Nephron (organoid): Measurements from ENCODE around the gene PGBD5.

ENCODE experiments used
- H3K27ac Mint-ChIP-seq, 3 experiments: 2 replicates each; pipeline ENCODE4 v1.8.0; 2020; ENCODE audit warnings: mixed read lengths in 3 of 3, mild to moderate bottlenecking in 2 of 3, moderate library complexity in 1 of 3
- H3K27me3 Mint-ChIP-seq: 2 replicates; pipeline ENCODE4 v1.8.0; 2021; ENCODE audit warnings: low read depth, mild to moderate bottlenecking, moderate library complexity, mixed read lengths
- H3K36me3 Mint-ChIP-seq: 2 replicates; pipeline ENCODE4 v1.8.0; 2020; ENCODE audit warnings: low read depth, mixed read lengths
- H3K4me1 Mint-ChIP-seq: 2 replicates; pipeline ENCODE4 v1.8.0; 2020; ENCODE audit warnings: mixed read lengths
- H3K4me3 Mint-ChIP-seq, 3 experiments: 2 replicates each; pipeline ENCODE4 v1.8.0; 2020; ENCODE audit warnings: mild to moderate bottlenecking in 3 of 3, mixed read lengths in 3 of 3, moderate library complexity in 2 of 3
- H3K9me3 Mint-ChIP-seq: 2 replicates; pipeline ENCODE4 v1.8.0; 2020; ENCODE audit warnings: mixed read lengths
- TF ChIP-seq, protein P1 (sequence below), 3 experiments: fragments of 200-600 bp; sonication (generic); IDR thresholded peaks; one replicate each; pipeline ENCODE4 v1.5.0; 2021; ENCODE audit warnings: antibody characterized with exemption in 3 of 3; ENCODE audit not compliant: unreplicated experiment in 3 of 3

Gene PGBD5

DNA sequence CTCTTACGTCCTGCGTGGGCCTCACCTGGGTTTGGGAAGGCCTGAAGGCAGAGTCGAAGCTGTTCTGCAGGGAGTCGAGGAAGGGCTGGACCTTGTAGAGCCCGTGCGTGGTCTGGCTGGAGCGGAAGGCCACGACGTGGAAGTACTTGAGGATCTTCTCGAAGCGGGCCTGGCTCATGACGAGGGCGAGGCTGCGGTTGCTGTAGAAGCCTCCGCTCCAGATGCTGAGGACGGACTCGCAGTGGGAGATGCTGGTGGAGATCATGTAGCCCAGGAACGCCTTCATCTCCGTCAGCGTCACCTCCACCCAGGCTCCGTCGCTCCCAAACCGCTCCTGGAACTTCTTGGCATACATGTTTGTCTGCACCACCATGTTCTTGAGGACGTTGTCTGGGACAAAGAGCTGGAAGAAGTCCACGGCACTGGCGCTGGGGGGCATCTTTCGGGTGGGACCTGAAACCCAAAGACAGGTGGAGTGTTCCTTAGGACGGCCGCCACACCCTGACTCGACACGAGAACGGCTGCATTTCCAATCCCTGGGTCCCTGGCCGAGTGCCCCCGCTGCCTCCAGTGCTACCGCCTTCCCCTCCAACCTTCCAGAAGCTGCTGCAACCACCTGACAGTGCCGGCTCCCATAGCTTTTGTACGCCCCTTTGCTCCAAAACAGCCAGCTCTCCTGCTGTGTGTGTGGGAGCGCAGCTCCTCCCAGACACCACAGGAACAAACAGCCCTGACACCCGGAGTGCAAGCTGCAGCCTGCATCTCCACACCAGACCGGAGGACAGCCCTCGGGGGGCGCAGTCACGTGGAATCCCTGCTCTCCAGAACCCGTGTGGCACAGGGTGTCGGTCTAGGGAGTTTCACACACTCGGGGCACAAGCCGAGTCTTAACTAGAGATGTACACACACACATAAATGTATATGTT, 69.0 kb downstream of the PGBD5 start:
- H3K27me3 Mint-ChIP-seq: peaks cover 14% of the 10 kb centered on the region
- TF ChIP-seq, protein P1, sequence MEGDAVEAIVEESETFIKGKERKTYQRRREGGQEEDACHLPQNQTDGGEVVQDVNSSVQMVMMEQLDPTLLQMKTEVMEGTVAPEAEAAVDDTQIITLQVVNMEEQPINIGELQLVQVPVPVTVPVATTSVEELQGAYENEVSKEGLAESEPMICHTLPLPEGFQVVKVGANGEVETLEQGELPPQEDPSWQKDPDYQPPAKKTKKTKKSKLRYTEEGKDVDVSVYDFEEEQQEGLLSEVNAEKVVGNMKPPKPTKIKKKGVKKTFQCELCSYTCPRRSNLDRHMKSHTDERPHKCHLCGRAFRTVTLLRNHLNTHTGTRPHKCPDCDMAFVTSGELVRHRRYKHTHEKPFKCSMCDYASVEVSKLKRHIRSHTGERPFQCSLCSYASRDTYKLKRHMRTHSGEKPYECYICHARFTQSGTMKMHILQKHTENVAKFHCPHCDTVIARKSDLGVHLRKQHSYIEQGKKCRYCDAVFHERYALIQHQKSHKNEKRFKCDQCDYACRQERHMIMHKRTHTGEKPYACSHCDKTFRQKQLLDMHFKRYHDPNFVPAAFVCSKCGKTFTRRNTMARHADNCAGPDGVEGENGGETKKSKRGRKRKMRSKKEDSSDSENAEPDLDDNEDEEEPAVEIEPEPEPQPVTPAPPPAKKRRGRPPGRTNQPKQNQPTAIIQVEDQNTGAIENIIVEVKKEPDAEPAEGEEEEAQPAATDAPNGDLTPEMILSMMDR (IDR thresholded peaks at IDR 0.05; ENCODE audit: unreplicated experiment in 3 of 3): no peak
- H3K4me1 Mint-ChIP-seq: no peaks in the 10 kb centered on the region
- no peak overlapping the region for H3K27ac Mint-ChIP-seq
- no peak overlapping the region for H3K4me3 Mint-ChIP-seq
- H3K36me3 Mint-ChIP-seq: no peaks in the 10 kb centered on the region
- H3K9me3 Mint-ChIP-seq: no peaks in the 10 kb centered on the region

DNA sequence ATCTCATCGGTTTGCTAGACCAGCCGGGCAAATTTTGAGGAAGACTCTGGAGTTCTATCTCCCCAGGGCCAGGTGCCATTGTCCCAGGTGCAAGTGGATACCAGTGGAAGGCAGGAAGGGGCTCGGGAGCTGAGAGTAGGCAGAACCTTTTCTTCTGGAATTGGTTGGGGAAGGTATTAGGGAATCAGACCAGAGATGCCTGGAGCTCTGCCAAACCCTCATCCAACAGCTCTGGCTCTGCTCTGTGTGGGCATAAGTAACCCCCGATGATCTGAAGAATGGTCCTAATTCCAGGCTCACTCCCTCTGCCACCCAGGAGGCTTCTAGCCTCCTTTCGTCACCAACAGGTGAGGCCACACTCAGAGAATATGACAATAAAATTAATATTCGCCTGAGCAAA, 69.9 kb downstream of the PGBD5 start:
- H3K27ac Mint-ChIP-seq: no peak overlapping the region
- no peak overlapping the region for H3K4me3 Mint-ChIP-seq
- no peaks in the 10 kb centered on the region for H3K4me1 Mint-ChIP-seq
- TF ChIP-seq, protein P1 (IDR thresholded peaks at IDR 0.05; ENCODE audit: unreplicated experiment in 3 of 3): no peak
- H3K36me3 Mint-ChIP-seq: no peaks in the 10 kb centered on the region
- peaks cover 14% of the 10 kb centered on the region for H3K27me3 Mint-ChIP-seq
- no peaks in the 10 kb centered on the region for H3K9me3 Mint-ChIP-seq

GRCh38 chr1:230355594-230355993, 70.5 kb downstream of the PGBD5 start:
- H3K27me3 Mint-ChIP-seq: peaks cover 14% of the 10 kb centered on the region
- H3K4me3 Mint-ChIP-seq: no peak overlapping the region
- TF ChIP-seq, protein P1 (IDR thresholded peaks at IDR 0.05; ENCODE audit: unreplicated experiment in 3 of 3): no peak
- H3K4me1 Mint-ChIP-seq: no peaks in the 10 kb centered on the region
- no peaks in the 10 kb centered on the region for H3K36me3 Mint-ChIP-seq
- H3K27ac Mint-ChIP-seq: no peak overlapping the region
- no peaks in the 10 kb centered on the region for H3K9me3 Mint-ChIP-seq

GRCh38 chr1:230355128-230355527, 71.0 kb downstream of the PGBD5 start:
- H3K4me1 Mint-ChIP-seq: no peaks in the 10 kb centered on the region

GRCh38 chr1:230354005-230354404, 72.1 kb downstream of the PGBD5 start:
- H3K27ac Mint-ChIP-seq: no peak overlapping the region
- no peaks in the 10 kb centered on the region for H3K36me3 Mint-ChIP-seq
- H3K9me3 Mint-ChIP-seq: no peaks in the 10 kb centered on the region
- TF ChIP-seq, protein P1 (IDR thresholded peaks at IDR 0.05; ENCODE audit: unreplicated experiment in 3 of 3): no peak
- H3K4me3 Mint-ChIP-seq: no peak overlapping the region
- no peaks in the 10 kb centered on the region for H3K4me1 Mint-ChIP-seq
- H3K27me3 Mint-ChIP-seq: peaks cover 14% of the 10 kb centered on the region

More at GRCh38 chr1:230355128-230355527, 71.0 kb downstream of the PGBD5 start:
- Mint-ChIP-seq H3K27ac (no peak overlapping the region), H3K9me3 (no peaks in the 10 kb centered on the region), H3K36me3 (no peaks in the 10 kb centered on the region), H3K27me3 (peaks cover 14% of the 10 kb centered on the region), H3K4me3 (no peak overlapping the region)
- TF ChIP-seq, protein P1 (IDR thresholded peaks at IDR 0.05; ENCODE audit: unreplicated experiment in 3 of 3): no peak

GRCh38 chr1:230352537-230352936, 73.6 kb downstream of the PGBD5 start:
- Mint-ChIP-seq H3K4me1 (no peaks in the 10 kb centered on the region), H3K9me3 (no peaks in the 10 kb centered on the region), H3K36me3 (no peaks in the 10 kb centered on the region), H3K4me3 (no peak overlapping the region), H3K27ac (no peak overlapping the region), H3K27me3 (peaks cover 14% of the 10 kb centered on the region)
- TF ChIP-seq, protein P1 (IDR thresholded peaks at IDR 0.05; ENCODE audit: unreplicated experiment in 3 of 3): no peak
